Bronchial epithelial cell (primary cell): ENCODE results near the gene MYO1D. TPM values are rescaled to one million over a fixed set of nuclear protein-coding genes. Genes with fewer than 3 reads are reported as not detected.

Experiments used
- DNase-seq: peaks from one replicate; pipeline ENCODE4 v3.0.0-alpha.2; 2010; ENCODE audit warnings: low read depth
- FAIRE-seq: peaks from 2 replicates; lab custom pipeline; 2011; peaks lifted over from hg19 to GRCh38; lab: Jason Lieb, UNC
- H3K27me3 ChIP-seq: 2 replicates; pipeline ENCODE4 v1.5.1; 2011; ENCODE audit warnings: low read length; ENCODE audit not compliant: control insufficient read depth, insufficient read depth
- H3K36me3 ChIP-seq: 2 replicates; pipeline ENCODE4 v1.5.1; 2011; ENCODE audit warnings: low read length; ENCODE audit not compliant: control insufficient read depth, insufficient read depth
- H3K4me3 ChIP-seq: 2 replicates; pipeline ENCODE4 v1.5.1; 2011; ENCODE audit warnings: mild to moderate bottlenecking, low read depth, low read length, control low read depth
- CTCF ChIP-seq: IDR thresholded peaks from 2 replicates; pipeline ENCODE4 v1.5.1; 2011; ENCODE audit warnings: mild to moderate bottlenecking, moderate library complexity, low read length, control low read depth, inconsistent platforms; ENCODE audit not compliant: insufficient read depth, severe bottlenecking
- total RNA-seq: library from RNA; depleted of rRNA; stranded (reverse); fragments of >200 nt; gene quantifications from 2 replicates; pipeline ENCODE4 v1.2.1, GENCODE V29; 2014

The MYO1D gene
- total RNA-seq, 1 donor from 2014 or later: 35.8 TPM

GRCh38 chr17:32636598-32637218 lies 240.2 kb downstream of the MYO1D start:
- DNase-seq: peak; percentile 88
- H3K36me3 ChIP-seq: no peaks in the 10 kb centered on the region
- H3K4me3 ChIP-seq: no peak overlapping the region
- TF ChIP-seq CTCF: no peak
- no peak for FAIRE-seq
- H3K27me3 ChIP-seq: no peaks in the 10 kb centered on the region

GRCh38 chr17:32634167-32634566 lies 242.8 kb downstream of the MYO1D start:
- H3K4me3 ChIP-seq: no peak overlapping the region
- FAIRE-seq (no peak), DNase-seq (no peak)
- no peaks in the 10 kb centered on the region for H3K36me3 ChIP-seq
- no peaks in the 10 kb centered on the region for H3K27me3 ChIP-seq
- no peak for TF ChIP-seq CTCF

- Histone ChIP-seq H3K36me3 (no peaks in the 10 kb centered on the region), H3K4me3 (no peak overlapping the region), H3K27me3 (no peaks in the 10 kb centered on the region)
- FAIRE-seq (no peak), DNase-seq (no peak)
- no peak for TF ChIP-seq CTCF
Measured at GRCh38 chr17:32631341-32632096, 245.4 kb downstream of the MYO1D start.

- no peak for TF ChIP-seq CTCF
- H3K4me3 ChIP-seq: no peak overlapping the region
- FAIRE-seq: no peak
- H3K36me3 ChIP-seq: no peaks in the 10 kb centered on the region
- no peaks in the 10 kb centered on the region for H3K27me3 ChIP-seq
- DNase-seq: no peak
Measured at GRCh38 chr17:32629563-32630190, 247.2 kb downstream of the MYO1D start.

- H3K36me3 ChIP-seq: no peaks in the 10 kb centered on the region
Measured at GRCh38 chr17:32628271-32629044, 248.5 kb downstream of the MYO1D start.

More at GRCh38 chr17:32628271-32629044, 248.5 kb downstream of the MYO1D start:
- no peaks in the 10 kb centered on the region for H3K27me3 ChIP-seq
- TF ChIP-seq CTCF: no peak
- no peak overlapping the region for H3K4me3 ChIP-seq
- FAIRE-seq (no peak), DNase-seq (no peak)
